GM12878 (cell line): ENCODE measurements around the gene CPNE6. TPM values are rescaled to one million over a fixed set of nuclear protein-coding genes. Genes with fewer than 3 reads are reported as not detected.
A peak's percentile ranks its signal among the peaks of the same experiment; 100 is the strongest.

Experiments
- CREB1 ChIP-seq: IDR thresholded peaks from 2 replicates; pipeline ENCODE4 v1.6.1; 2012; ENCODE audit warnings: low read depth, mild to moderate bottlenecking, inconsistent platforms
- FOXK2 ChIP-seq: fragments of 450-650 bp; IDR thresholded peaks from 2 replicates; pipeline ENCODE4 v1.6.1; 2017; ENCODE audit warnings: mild to moderate bottlenecking, moderate library complexity
- GATAD2B ChIP-seq: fragments of 450-650 bp; conservative IDR thresholded peaks from 2 replicates; pipeline ENCODE4 v1.6.1; 2017; ENCODE audit warnings: low read depth, mild to moderate bottlenecking, moderate library complexity
- NR2C1 ChIP-seq: fragments of 450-650 bp; IDR thresholded peaks from 2 replicates; pipeline ENCODE4 v1.6.1; 2017; ENCODE audit warnings: antibody characterized with exemption, mild to moderate bottlenecking, moderate library complexity
- RELB ChIP-seq: fragments of 450-650 bp; IDR thresholded peaks from 2 replicates; pipeline ENCODE4 v1.6.1; 2017; ENCODE audit warnings: low read depth, mild to moderate bottlenecking, moderate library complexity
- RFX5 ChIP-seq: IDR thresholded peaks from 2 replicates; pipeline ENCODE4 v1.6.1; 2011; ENCODE audit warnings: low read depth, low read length, improper control_type of control experiment
- SIN3A ChIP-seq: IDR thresholded peaks from 2 replicates; pipeline ENCODE4 v1.6.1; 2012; ENCODE audit warnings: low read depth, low read length, improper control_type of control experiment
- ZNF274 ChIP-seq: IDR thresholded peaks from one replicate; pipeline ENCODE4 v1.8.0; 2011; ENCODE audit not compliant: insufficient read length, insufficient read depth
- ZNF384 ChIP-seq: IDR thresholded peaks from 2 replicates; pipeline ENCODE4 v1.6.1; 2012; ENCODE audit warnings: low read depth, mild to moderate bottlenecking, low read length, improper control_type of control experiment, borderline replicate concordance
- ZNF687 ChIP-seq: fragments of 450-650 bp; IDR thresholded peaks from 2 replicates; pipeline ENCODE4 v1.6.1; 2017; ENCODE audit warnings: mild to moderate bottlenecking, moderate library complexity
- polyA plus RNA-seq, 11 experiments: library from polyadenylated mRNA; depleted of rRNA in 4 of 11; unstranded in 6 of 11; stranded (reverse) in 5 of 11; fragments of >200 nt; fragmentation: Nextera tagmentation in 4 of 11; fragmentation: Illumina TruSeq in 1 of 11; extraction: Ambion mirVana in 4 of 11; extraction: Trizol in 1 of 11; gene quantifications; 1 replicate in 1 of 11; 2 replicates in 10 of 11; pipeline versions ENCODE4 v1.2.1 to v1.2.3, GENCODE V29; 2011 to 2016; ENCODE audit warnings: inconsistent platforms in 2 of 11, missing spikeins in 2 of 11, low read depth in 1 of 11
- total RNA-seq, 4 experiments: library from RNA; depleted of rRNA in 3 of 4; stranded (reverse); fragments of >200 nt in 3 of 4; fragmentation: Illumina TruSeq in 1 of 4; extraction: Trizol in 1 of 4; gene quantifications; 2 replicates each; pipeline versions ENCODE4 v1.2.1 to v1.2.3, GENCODE V29; 2013 to 2021
- TF ChIP-seq, protein P1 (sequence below), 3 experiments: IDR thresholded peaks in 2 of 3; conservative IDR thresholded peaks in 1 of 3; 2 replicates each; pipeline ENCODE4 v1.5.1; 2011; ENCODE audit warnings: low read depth in 3 of 3, low read length in 3 of 3, mild to moderate bottlenecking in 3 of 3, control low read depth in 2 of 3, moderate library complexity in 2 of 3, inconsistent platforms in 1 of 3, mixed read lengths in 1 of 3; ENCODE audit not compliant: control insufficient read depth in 2 of 3, insufficient read depth in 1 of 3; ENCODE audit errors: extremely low read depth in 1 of 3
- TF ChIP-seq, protein P2 (sequence below): fragments of 450-650 bp; formaldehyde crosslinking; IDR thresholded peaks from 2 replicates; pipeline ENCODE4 v1.4.0; 2020; ENCODE audit warnings: mild to moderate bottlenecking, moderate library complexity
- TF ChIP-seq, protein P3 (sequence below): fragments of 450-650 bp; IDR thresholded peaks from 2 replicates; pipeline ENCODE4 v1.6.1; 2018; ENCODE audit warnings: borderline replicate concordance, mild to moderate bottlenecking; ENCODE audit not compliant: partially characterized antibody

The CPNE6 gene
- total and polyA plus RNA-seq, 10 of the 15 experiments (the other 5 are each of a cell fraction or from before 2014, with no cell fraction given): 0.06 to 0.43 (median 0.18) TPM; not detected in 3

- TF ChIP-seq ZNF687 (peak; percentile 92), FOXK2 (peak; percentile 59; the same call in 1 of the 2 replicates), CREB1 (peak; percentile 50), GATAD2B (no peak; the same call in 1 of the 2 replicates), RFX5 (no peak), ZNF274 (no peak), SIN3A (no peak), NR2C1 (no peak; the same call in 1 of the 2 replicates), RELB (peak; percentile 53), ZNF384 (no peak)
- TF ChIP-seq, protein P1, sequence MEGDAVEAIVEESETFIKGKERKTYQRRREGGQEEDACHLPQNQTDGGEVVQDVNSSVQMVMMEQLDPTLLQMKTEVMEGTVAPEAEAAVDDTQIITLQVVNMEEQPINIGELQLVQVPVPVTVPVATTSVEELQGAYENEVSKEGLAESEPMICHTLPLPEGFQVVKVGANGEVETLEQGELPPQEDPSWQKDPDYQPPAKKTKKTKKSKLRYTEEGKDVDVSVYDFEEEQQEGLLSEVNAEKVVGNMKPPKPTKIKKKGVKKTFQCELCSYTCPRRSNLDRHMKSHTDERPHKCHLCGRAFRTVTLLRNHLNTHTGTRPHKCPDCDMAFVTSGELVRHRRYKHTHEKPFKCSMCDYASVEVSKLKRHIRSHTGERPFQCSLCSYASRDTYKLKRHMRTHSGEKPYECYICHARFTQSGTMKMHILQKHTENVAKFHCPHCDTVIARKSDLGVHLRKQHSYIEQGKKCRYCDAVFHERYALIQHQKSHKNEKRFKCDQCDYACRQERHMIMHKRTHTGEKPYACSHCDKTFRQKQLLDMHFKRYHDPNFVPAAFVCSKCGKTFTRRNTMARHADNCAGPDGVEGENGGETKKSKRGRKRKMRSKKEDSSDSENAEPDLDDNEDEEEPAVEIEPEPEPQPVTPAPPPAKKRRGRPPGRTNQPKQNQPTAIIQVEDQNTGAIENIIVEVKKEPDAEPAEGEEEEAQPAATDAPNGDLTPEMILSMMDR (IDR thresholded peaks at IDR 0.05 in 2 of 3, conservative IDR thresholded peaks at IDR 0.05 in 1 of 3; ENCODE audit: control insufficient read depth in 2 of 3, extremely low read depth in 1 of 3, insufficient read depth in 1 of 3, low read depth in 3 of 3, low read length in 3 of 3): no peak
- TF ChIP-seq, protein P2, sequence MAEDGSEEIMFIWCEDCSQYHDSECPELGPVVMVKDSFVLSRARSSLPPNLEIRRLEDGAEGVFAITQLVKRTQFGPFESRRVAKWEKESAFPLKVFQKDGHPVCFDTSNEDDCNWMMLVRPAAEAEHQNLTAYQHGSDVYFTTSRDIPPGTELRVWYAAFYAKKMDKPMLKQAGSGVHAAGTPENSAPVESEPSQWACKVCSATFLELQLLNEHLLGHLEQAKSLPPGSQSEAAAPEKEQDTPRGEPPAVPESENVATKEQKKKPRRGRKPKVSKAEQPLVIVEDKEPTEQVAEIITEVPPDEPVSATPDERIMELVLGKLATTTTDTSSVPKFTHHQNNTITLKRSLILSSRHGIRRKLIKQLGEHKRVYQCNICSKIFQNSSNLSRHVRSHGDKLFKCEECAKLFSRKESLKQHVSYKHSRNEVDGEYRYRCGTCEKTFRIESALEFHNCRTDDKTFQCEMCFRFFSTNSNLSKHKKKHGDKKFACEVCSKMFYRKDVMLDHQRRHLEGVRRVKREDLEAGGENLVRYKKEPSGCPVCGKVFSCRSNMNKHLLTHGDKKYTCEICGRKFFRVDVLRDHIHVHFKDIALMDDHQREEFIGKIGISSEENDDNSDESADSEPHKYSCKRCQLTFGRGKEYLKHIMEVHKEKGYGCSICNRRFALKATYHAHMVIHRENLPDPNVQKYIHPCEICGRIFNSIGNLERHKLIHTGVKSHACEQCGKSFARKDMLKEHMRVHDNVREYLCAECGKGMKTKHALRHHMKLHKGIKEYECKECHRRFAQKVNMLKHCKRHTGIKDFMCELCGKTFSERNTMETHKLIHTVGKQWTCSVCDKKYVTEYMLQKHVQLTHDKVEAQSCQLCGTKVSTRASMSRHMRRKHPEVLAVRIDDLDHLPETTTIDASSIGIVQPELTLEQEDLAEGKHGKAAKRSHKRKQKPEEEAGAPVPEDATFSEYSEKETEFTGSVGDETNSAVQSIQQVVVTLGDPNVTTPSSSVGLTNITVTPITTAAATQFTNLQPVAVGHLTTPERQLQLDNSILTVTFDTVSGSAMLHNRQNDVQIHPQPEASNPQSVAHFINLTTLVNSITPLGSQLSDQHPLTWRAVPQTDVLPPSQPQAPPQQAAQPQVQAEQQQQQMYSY (CRISPR knock-in tag): peak; percentile 73; the same call in 1 of the 2 replicates
- TF ChIP-seq, protein P3, sequence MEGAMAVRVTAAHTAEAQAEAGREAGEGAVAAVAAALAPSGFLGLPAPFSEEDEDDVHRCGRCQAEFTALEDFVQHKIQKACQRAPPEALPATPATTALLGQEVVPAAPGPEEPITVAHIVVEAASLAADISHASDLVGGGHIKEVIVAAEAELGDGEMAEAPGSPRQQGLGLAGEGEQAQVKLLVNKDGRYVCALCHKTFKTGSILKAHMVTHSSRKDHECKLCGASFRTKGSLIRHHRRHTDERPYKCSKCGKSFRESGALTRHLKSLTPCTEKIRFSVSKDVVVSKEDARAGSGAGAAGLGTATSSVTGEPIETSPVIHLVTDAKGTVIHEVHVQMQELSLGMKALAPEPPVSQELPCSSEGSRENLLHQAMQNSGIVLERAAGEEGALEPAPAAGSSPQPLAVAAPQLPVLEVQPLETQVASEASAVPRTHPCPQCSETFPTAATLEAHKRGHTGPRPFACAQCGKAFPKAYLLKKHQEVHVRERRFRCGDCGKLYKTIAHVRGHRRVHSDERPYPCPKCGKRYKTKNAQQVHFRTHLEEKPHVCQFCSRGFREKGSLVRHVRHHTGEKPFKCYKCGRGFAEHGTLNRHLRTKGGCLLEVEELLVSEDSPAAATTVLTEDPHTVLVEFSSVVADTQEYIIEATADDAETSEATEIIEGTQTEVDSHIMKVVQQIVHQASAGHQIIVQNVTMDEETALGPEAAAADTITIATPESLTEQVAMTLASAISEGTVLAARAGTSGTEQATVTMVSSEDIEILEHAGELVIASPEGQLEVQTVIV: no peak
Measured at GRCh38 chr14:24095271-24096068, 24.1 kb downstream of the CPNE6 start (continued).
